HCT116 (cell line): ENCODE data around the gene MINDY4B. TPM values are rescaled to one million over a fixed set of nuclear protein-coding genes. Genes with fewer than 3 reads are reported as not detected.

Experiments
- ATAC-seq: fragments of 200-7000 bp; cut with Tn5 transposase; 2 replicates; pipeline ENCODE4 v1.9.1; 2020; ENCODE audit warnings: mild to moderate bottlenecking, moderate library complexity
- BruUV-seq: library from RNA; stranded (reverse); fragments of 400-500 nt; replicated peaks from 2 replicates; lab custom pipeline; 2021; lab: Mats Ljungman, UMichigan
- CTCF ChIA-PET: fragments of 300-600 bp; sonication (Branson Sonifier 250); formaldehyde crosslinking; loops from one replicate; lab custom pipeline; 2021; ENCODE audit warnings: antibody characterized with exemption; lab: Charles Lee
- POLR2A ChIA-PET: fragments of 300-600, 350-600 bp; sonication (Branson Sonifier 250); formaldehyde crosslinking; loops from one replicate; lab custom pipeline; 2021; ENCODE audit warnings: antibody characterized with exemption; lab: Charles Lee
- RAD21 ChIA-PET, 2 experiments: fragments of 300-600 bp; sonication (Branson Sonifier 250); formaldehyde crosslinking; loops; one replicate each; lab custom pipeline; 2023; ENCODE audit warnings: low total read pairs in 2 of 2; ENCODE audit not compliant: uncharacterized antibody in 2 of 2, unreplicated experiment in 2 of 2, low non-redundant PET in 1 of 2; lab: Charles Lee
- DNase-seq: peaks from one replicate; pipeline ENCODE4 v3.0.0-alpha.2; 2010; ENCODE audit warnings: low read depth, low spot score
- H2AFZ ChIP-seq: fragments of 200-600 bp; shearing (Covaris generic), sonication (generic); 2 replicates; pipeline ENCODE4 v1.6.1; 2017; ENCODE audit warnings: low read depth, mixed run types, mixed read lengths, antibody characterized with exemption, low read length; ENCODE audit not compliant: poor library complexity, severe bottlenecking
- H3K27ac ChIP-seq: 2 replicates; pipeline ENCODE4 v1.5.1; 2012; ENCODE audit warnings: low read depth, low read length
- H3K27me3 ChIP-seq: fragments of 200-600 bp; sonication (generic); 2 replicates; pipeline ENCODE4 v1.6.1; 2016; ENCODE audit warnings: mixed run types, low read length, mixed read lengths; ENCODE audit not compliant: insufficient read depth
- H3K36me3 ChIP-seq, 2 experiments: fragments of 200-500 bp in 1 of 2; fragments of 200-600 bp in 1 of 2; sonication (Bioruptor generic) in 1 of 2; sonication (generic) in 1 of 2; 2 replicates each; pipeline versions ENCODE4 v1.5.1 to v1.6.1; 2014 to 2016; ENCODE audit warnings: low read length in 2 of 2, inconsistent platforms in 1 of 2, mixed read lengths in 1 of 2, mixed run types in 1 of 2; ENCODE audit not compliant: insufficient read depth in 2 of 2, control insufficient read depth in 1 of 2
- H3K4me1 ChIP-seq, 2 experiments: fragments of 200-600 bp in 1 of 2; sonication (generic) in 1 of 2; 2 replicates each; pipeline versions ENCODE4 v1.5.1 to v1.6.1; 2012 to 2017; ENCODE audit warnings: low read length in 2 of 2, inconsistent platforms in 1 of 2, mild to moderate bottlenecking in 1 of 2, mixed read lengths in 1 of 2, mixed run types in 1 of 2, moderate library complexity in 1 of 2; ENCODE audit not compliant: insufficient read depth in 2 of 2, control insufficient read depth in 1 of 2
- H3K4me2 ChIP-seq: fragments of 200-600 bp; sonication (generic); 2 replicates; pipeline ENCODE4 v1.6.1; 2017; ENCODE audit warnings: mixed run types, low read length, mixed read lengths
- H3K4me3 ChIP-seq, 2 experiments: fragments of 200-600 bp in 1 of 2; sonication (generic) in 1 of 2; replicated peaks in 1 of 2; 2 replicates each; pipeline ENCODE4 v1.5.1; 2011 to 2016; ENCODE audit warnings: low read length in 2 of 2, control low read depth in 1 of 2, low read depth in 1 of 2, mild to moderate bottlenecking in 1 of 2, mixed read lengths in 1 of 2, mixed run types in 1 of 2
- H3K79me2 ChIP-seq: fragments of 200-600 bp; sonication (generic); 2 replicates; pipeline ENCODE4 v1.6.1; 2017; ENCODE audit warnings: mild to moderate bottlenecking, mixed run types, low read length, moderate library complexity, mixed read lengths; ENCODE audit not compliant: insufficient read depth
- H3K9ac ChIP-seq: fragments of 200-600 bp; sonication (generic); 2 replicates; pipeline ENCODE4 v1.6.1; 2016; ENCODE audit warnings: low read length, mixed read lengths
- H3K9me2 ChIP-seq: fragments of 200-600 bp; sonication (generic), shearing (Covaris generic); 2 replicates; pipeline ENCODE4 v1.6.1; 2017; ENCODE audit warnings: mixed run types, mild to moderate bottlenecking, moderate library complexity; ENCODE audit not compliant: insufficient read depth
- H3K9me3 ChIP-seq, 2 experiments: fragments of 200-500 bp in 1 of 2; fragments of 200-600 bp in 1 of 2; sonication (Bioruptor generic) in 1 of 2; sonication (generic) in 1 of 2; 2 replicates each; pipeline ENCODE4 v1.6.1; 2014 to 2017; ENCODE audit warnings: low read length in 2 of 2, mixed read lengths in 2 of 2, inconsistent platforms in 1 of 2, low read depth in 1 of 2, mild to moderate bottlenecking in 1 of 2, mixed run types in 1 of 2, moderate library complexity in 1 of 2; ENCODE audit not compliant: control insufficient read depth in 1 of 2, insufficient read depth in 1 of 2
- H4K20me1 ChIP-seq: fragments of 200-600 bp; sonication (generic), shearing (Covaris generic); 2 replicates; pipeline ENCODE4 v1.6.1; 2017; ENCODE audit warnings: mixed run types, mild to moderate bottlenecking, moderate library complexity; ENCODE audit not compliant: insufficient read depth
- CBX3 ChIP-seq: IDR thresholded peaks from 2 replicates; pipeline ENCODE4 v1.6.1; 2012; ENCODE audit warnings: low read depth
- CTCF ChIP-seq, 3 experiments: fragments of 200-600 bp in 1 of 3; sonication (generic) in 1 of 3; IDR thresholded peaks in 2 of 3; conservative IDR thresholded peaks in 1 of 3; 2 replicates each; pipeline ENCODE4 v1.5.1; 2012 to 2017; ENCODE audit warnings: low read depth in 2 of 3, low read length in 2 of 3, antibody characterized with exemption in 1 of 3, borderline replicate concordance in 1 of 3, control low read depth in 1 of 3, mild to moderate bottlenecking in 1 of 3, mixed read lengths in 1 of 3, mixed run types in 1 of 3, moderate library complexity in 1 of 3; ENCODE audit not compliant: insufficient read depth in 1 of 3
- EZH2 ChIP-seq: fragments of 200-600 bp; sonication (generic); IDR thresholded peaks from 2 replicates; pipeline ENCODE4 v1.6.1; 2017; ENCODE audit warnings: antibody characterized with exemption, mixed run types
- EZH2phosphoT487 ChIP-seq: fragments of 200-600 bp; IDR thresholded peaks from 2 replicates; pipeline ENCODE4 v1.6.1; 2018; ENCODE audit warnings: antibody characterized with exemption, borderline replicate concordance
- FOSL1 ChIP-seq: IDR thresholded peaks from 2 replicates; pipeline ENCODE4 v1.6.1; 2012; ENCODE audit warnings: low read depth
- JUND ChIP-seq: IDR thresholded peaks from 2 replicates; pipeline ENCODE4 v1.6.1; 2012
- POLR2AphosphoS5 ChIP-seq: IDR thresholded peaks from 2 replicates; pipeline ENCODE4 v1.6.1; 2011; ENCODE audit warnings: mild to moderate bottlenecking, low read depth, low read length, moderate library complexity
- RAD21 ChIP-seq: IDR thresholded peaks from 2 replicates; pipeline ENCODE4 v1.6.1; 2012; ENCODE audit warnings: low read depth, mild to moderate bottlenecking
- SIN3A ChIP-seq: IDR thresholded peaks from 2 replicates; pipeline ENCODE4 v1.6.1; 2012; ENCODE audit warnings: low read depth
- SP1 ChIP-seq: IDR thresholded peaks from 2 replicates; pipeline ENCODE4 v1.6.1; 2012; ENCODE audit warnings: low read depth
- SRF ChIP-seq: IDR thresholded peaks from 2 replicates; pipeline ENCODE4 v1.6.1; 2012; ENCODE audit warnings: low read depth
- TCF7L2 ChIP-seq: IDR thresholded peaks from 2 replicates; pipeline ENCODE4 v1.7.0; 2011; ENCODE audit warnings: borderline replicate concordance, inconsistent platforms; ENCODE audit not compliant: insufficient read depth, insufficient read length; ENCODE audit errors: extremely low read depth
- ZFX ChIP-seq: fragments of 450-650 bp; IDR thresholded peaks from 2 replicates; pipeline ENCODE4 v1.6.1; 2017
- intact Hi-C: fragments of 100-400 bp; cut with micrococcal nuclease; formaldehyde crosslinking; loops from 2 replicates; pipeline ENCODE4 v1.10.0; 2022
- total RNA-seq: library from RNA; stranded (reverse); gene quantifications from one replicate; pipeline ENCODE4 v1.2.1, GENCODE V29; 2021; ENCODE audit not compliant: unreplicated experiment
- TF ChIP-seq, protein P1 (sequence below): IDR thresholded peaks from 2 replicates; pipeline ENCODE4 v1.6.1; 2012

Gene MINDY4B
- total RNA-seq, 1 experiment from 2014 or later: not detected

DNA sequence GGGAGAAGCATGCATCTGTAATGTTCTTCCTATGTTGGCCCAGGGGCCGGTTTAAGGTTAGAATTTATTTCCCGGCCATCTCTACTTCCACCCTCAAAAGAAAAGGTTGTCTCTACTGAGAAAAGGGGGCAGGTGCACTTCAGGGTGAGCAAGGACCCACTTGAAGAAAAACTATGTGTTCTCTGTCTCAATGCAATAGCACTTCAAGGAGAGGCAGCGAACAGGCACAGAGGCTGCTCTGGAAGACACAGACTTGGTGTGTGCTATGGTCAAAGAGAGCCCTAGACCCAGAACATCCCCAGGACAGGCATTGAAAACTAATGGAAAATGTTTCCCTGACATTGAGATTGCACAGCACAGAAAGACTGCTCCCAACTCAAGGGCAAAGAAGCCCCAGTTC is 7.6 kb downstream of the MINDY4B start:
- BruUV-seq: no TSS peak
- Histone ChIP-seq H3K79me2 (no peaks in the 10 kb centered on the region), H3K27me3 (no peaks in the 10 kb centered on the region), H3K4me1 (no peaks in the 10 kb centered on the region), H3K4me3 (no peak overlapping the region), H3K9me3 (no peaks in the 10 kb centered on the region), H3K36me3 (no peaks in the 10 kb centered on the region), H3K9ac (no peak overlapping the region), H2AFZ (no peak overlapping the region), H3K9me2 (no peaks in the 10 kb centered on the region), H3K27ac (no peak overlapping the region), H3K4me2 (no peak overlapping the region), H4K20me1 (no peaks in the 10 kb centered on the region)
- intact Hi-C loops: no loop called here
- ChIA-PET POLR2A (no interaction called here), CTCF (no interaction called here), RAD21 (no interaction called here)
- TF ChIP-seq EZH2 (no peak), CTCF (IDR thresholded peaks at IDR 0.05 in 2 of 3, conservative IDR thresholded peaks at IDR 0.05 in 1 of 3; ENCODE audit: borderline replicate concordance in 1 of 3, insufficient read depth in 1 of 3, low read depth in 2 of 3, low read length in 2 of 3) (no peak), JUND (no peak), ZFX (no peak), EZH2phosphoT487 (no peak), SIN3A (no peak), FOSL1 (no peak), SP1 (no peak), POLR2AphosphoS5 (no peak), CBX3 (no peak), RAD21 (no peak), TCF7L2 (no peak), SRF (no peak)
- TF ChIP-seq, protein P1, sequence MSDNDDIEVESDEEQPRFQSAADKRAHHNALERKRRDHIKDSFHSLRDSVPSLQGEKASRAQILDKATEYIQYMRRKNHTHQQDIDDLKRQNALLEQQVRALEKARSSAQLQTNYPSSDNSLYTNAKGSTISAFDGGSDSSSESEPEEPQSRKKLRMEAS: no peak
- DNase-seq (no peak), ATAC-seq (no peak)
